Activated CD4-positive, alpha-beta T cell treated with anti-CD3 and anti-CD28 coated beads for 4 hours (primary cell): ENCODE data around the gene NFIL3.
"Not testable (repeated sequence)": the region's sequence is repeated elsewhere in the genome, so short reads cannot be mapped to it uniquely, and the experiment has no call there.

Experiments
- DNase-seq, 2 donors: peaks; one replicate each; pipeline ENCODE4 v3.0.0-alpha.2; 2020

The NFIL3 gene

DNA sequence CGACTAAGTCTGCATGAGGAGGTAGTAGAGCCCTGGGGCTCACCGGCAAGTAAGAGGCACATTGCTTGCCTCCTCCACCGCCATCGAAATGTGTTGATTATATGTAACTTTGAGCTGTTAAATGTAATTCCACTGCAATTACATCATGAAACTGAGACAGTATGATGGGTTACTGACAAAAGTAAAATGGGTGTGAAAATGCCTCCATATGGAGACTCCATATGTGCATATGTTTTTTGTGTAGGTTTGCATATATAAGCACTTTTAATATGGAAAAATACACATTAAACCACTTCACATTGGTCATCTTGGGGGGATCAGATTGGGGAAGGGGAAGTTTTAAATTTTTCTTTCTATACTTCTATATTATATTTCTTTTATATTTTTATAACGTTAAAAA, 29.8 kb downstream of the NFIL3 start:
- DNase-seq: no peak

DNA sequence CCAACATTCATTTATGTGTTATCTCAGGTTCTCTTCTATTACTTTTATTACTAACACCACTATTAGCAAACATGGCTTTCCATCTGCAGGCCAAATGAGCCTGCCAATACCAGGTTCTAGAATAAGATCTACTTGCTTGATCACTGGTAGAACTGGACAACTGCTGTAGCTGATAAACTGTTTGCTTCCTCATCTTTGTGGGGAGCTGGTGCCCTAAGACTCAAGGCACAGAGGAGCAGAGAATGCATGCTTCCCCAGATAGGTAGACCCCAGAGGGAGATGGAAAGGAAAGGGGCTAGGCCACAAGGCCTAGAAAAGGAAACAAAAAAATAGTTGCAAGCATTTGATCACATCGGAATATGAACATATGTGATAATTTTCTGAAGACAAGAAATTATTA, 31.2 kb downstream of the NFIL3 start:
- DNase-seq: no peak

DNA sequence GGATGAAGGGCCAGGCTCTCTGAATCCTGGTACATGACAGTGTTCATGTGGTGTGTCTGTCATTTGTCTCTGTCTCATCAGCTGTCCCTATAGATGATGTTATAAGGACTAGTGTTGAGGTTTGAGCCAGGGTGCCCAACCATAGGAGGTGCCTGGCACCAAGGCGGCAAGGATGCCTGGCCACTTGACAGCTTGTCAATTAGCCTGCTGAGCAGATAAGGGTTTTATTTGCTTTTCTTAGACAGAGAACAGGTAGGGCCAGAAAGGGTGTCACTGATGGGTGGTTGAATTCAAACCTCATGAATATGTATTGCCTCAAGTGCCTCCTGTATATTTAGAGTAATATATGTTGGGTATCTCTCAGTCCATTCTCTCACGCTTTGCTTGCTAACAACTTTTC, 31.8 kb downstream of the NFIL3 start:
- no peak for DNase-seq

DNA sequence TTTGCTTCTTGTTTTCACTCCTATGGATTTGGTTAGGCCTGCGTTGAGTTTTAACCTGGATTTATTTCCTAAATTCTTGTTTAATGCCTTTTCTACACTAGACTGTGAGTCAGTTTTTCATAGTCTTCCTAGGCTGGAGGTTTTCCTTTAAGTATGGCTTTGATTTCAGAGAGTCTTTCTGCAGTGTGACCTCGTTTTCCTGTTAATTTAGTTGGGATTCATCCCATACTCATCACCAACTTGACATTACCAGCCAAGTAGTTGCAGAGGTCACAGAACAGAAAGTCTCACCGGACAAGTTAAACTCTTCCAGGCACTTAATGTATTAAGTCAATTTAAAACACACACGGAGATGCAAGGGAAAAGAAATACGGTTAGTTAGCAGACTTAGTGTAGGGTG, 32.2 kb downstream of the NFIL3 start:
- no peak for DNase-seq

DNA sequence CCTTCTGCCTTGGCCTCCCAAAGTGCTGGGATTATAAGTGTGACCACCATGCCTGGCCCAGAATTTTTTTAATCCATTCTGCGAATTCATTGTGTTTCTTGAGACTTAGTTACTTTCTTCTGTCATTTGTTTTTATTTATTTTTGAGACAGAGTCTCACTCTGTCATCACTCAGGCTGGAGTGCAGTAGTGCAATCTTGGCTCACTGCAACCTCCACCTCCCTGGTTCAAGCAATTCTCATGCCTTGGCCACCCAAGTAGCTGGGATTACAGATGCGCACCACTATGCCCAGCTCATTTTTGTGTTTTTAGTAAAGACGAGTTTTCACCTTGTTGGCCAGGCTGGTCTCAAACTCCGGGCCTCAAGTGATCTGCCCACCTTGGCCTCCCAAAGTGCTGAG, 33.9 kb downstream of the NFIL3 start:
- DNase-seq: not testable (repeated sequence)

DNA sequence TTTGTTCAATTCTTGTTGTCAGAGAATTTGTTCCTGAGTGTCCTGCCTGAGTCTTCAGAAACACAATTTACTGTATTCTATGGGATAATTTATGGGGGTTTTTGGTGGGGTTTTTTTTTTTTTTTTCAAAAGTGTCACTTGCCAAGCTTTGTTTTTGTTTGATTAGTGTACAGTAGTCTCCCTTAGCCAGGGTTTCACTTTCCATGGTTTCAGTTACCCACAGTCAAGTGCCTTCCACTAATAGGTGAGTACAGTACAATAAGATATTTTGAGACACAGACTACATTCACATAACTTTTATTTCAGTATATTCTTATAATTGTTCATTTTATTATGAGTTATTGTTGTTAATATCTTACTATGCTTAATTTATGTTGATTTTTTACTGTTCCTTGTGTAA, 36.9 kb downstream of the NFIL3 start:
- DNase-seq: no peak

DNA sequence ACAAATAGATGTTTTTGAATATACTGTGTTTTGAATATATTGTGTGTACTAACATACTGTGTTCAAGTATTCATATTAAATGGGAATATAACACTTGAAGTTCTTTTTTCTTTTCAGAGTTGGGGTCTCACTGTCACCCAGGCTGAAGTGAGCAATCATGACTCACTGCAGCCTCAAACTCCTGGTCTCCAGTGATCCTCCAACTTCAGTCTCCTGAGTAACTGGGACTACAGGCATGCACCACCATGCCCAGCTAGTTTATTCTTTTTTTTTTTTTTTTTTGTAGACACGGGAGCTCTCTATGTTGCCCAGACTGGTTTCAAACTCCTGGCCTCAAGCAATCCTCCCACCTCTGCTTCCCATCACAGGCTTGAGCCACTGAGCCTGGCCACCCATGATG, 38.7 kb downstream of the NFIL3 start:
- no peak for DNase-seq

DNA sequence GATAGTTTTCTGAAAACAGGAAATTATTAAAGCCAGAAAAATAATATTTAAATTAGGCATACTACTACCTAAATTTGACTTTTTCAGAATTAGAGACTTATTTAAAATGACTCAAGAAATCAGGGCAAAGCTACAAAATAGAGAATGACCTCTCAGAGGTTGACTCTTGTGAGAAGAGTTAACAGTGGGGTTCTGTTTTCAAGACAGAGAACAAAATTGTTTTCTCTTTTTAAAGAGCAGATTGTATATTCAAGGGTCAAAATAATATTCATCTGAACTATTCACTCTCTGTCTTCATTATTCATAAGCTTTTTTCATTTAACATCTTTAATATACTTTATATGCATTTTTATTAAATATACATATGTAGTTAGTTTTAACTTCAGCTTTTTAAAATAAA, 40.1 kb downstream of the NFIL3 start:
- no peak for DNase-seq

DNA sequence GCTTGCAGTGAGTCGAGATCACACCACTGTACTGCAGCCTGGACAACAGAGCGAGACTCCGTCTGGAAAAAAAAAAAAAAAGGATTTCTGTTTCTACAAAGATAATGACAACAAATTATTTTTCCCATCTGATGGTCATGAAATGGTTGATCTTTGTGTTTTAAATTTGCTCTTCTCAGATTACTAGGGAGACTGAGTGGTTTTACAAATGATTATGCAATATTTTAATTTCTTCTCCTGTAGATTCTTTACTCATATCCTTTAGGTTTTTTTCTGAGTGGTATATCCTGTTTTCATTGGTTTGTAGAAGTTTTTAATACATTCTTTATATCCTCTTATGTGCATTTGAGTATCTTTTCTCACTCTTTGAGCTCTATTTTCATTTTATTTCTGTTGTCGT, 41.3 kb downstream of the NFIL3 start:
- DNase-seq: no peak

DNA sequence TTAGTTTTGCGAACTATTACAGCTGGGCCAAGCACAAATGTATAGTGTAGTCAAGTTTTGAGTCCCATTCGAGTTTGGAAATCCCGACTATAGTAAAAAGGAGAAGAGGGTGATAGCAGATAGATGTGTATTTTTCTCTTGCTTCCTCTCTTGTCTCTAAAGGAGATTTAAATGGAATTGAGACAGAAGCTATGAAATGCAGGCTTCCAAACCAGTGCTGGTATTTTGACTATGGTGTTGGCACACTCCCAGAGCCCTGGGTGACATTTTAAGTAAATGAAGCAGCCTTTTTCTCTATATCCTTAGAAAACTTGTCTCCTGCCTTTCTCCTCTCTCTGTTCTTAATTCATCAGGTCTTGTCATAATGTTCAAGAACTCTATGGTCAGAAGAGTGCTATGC, 44.2 kb downstream of the NFIL3 start:
- no peak for DNase-seq

DNA sequence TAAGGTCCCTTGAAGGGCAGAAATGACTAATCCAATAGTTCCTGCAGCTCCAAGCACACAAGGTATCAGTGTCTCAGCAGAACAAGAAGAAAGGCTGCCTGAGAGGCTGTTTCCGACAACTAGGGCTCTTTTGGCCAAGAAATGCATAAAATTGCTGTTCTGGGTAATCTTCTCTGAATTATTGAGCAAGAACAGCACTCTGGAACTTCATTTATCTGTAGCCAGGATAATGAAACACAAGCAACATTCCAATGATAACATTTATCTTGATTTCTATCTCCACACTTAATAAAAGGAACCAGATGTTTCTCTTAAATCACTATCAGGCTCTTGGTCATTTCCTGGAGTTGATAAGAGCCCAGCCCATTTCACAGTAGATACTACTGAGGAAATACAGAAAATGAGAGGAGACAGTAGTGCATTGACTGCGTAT, 44.9 kb downstream of the NFIL3 start:
- no peak for DNase-seq

DNA sequence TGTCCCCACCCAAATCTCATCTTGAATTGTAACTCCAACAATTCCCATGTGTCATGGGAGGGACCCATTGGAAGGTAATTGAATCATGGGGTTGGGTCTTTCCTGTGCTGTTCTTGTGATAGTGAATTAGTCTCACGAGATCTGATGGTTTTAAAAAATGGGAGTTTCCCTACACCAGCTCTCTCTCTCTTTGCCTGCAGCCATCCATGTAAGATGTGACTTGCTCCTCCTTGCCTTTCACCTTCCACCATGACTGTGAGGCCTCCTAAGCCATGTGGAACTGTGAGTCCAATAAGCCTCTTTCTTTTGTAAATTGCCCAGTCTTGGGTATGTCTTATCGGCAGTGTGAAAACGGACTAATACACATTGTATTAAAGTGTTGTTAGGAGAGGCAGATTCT, 45.6 kb downstream of the NFIL3 start:
- not testable (repeated sequence) for DNase-seq

DNA sequence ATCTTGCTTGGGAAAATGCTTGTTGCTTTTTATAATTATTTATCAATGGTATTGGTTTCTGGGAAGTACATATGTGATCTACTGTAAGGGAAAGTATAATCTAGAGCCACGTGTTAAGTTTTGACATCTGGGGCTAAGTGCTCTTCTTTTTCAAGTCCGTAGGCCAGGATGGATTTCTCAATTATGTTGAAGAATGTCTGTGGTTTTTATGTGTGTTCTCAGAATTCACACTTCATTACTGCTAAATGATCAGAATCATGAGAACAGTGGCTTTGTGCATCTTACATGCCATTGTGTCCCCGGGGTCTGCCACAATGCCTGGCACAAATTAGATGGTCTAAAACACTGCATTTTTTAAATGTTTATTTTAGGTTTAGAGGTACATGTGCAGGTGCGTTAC, 47.4 kb downstream of the NFIL3 start:
- DNase-seq: no peak

DNA sequence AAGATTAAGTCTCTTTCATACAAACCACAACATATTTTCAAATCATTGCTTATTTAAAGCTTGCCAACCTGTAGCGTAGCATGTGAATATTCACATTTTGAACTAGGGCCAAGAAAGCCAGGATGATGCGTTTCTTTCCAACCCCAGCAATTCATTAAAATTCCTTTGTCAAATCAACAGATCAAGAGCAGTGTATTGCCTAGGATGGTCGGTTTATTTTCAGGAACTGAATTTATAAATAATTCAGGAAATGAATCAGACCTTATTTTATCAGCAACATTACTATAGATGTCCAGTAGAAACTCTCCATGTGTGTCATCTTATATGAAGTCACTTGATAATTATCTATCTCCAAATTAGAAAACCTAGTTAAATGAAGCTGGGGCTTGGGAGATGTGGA, 48.7 kb downstream of the NFIL3 start:
- DNase-seq: no peak

DNA sequence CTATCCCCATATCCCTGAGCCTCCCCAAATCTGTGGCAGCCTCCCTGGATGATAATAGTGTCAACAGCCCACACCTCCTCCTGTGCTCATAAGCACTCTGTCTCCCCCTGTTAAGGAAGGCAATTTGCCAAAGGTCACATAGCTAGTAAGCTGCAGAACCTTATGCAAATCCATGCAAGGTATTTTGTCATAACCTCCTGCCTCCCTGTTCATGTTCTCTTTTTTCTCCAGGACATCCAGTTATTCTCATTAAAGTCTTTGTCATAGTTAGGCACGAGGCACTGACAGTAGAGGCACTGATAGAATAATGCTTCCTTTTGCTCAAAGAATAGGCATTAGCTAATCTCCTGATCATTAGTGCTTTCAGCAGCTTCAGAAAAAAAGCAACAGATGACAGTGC, 51.7 kb downstream of the NFIL3 start:
- no peak for DNase-seq

DNA sequence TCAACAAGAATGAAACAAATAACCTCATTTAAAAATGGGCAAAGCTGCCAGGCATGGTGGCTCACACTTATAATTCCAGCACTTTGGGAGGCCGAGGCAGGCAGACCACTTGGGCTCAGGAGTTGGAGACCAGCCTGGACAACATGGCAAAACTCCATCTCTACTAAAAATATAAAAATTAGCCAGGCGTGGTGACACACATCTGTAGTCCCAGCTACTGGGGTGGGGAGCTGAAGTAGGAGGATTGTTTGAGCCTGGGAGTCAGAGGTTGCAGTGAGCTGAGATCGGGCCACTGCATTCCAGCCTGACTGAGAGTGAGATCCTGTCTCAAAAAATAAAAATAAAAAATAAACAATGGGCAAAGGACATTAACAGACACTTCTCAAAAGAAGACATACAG, 53.6 kb downstream of the NFIL3 start:
- not testable (repeated sequence) for DNase-seq

DNA sequence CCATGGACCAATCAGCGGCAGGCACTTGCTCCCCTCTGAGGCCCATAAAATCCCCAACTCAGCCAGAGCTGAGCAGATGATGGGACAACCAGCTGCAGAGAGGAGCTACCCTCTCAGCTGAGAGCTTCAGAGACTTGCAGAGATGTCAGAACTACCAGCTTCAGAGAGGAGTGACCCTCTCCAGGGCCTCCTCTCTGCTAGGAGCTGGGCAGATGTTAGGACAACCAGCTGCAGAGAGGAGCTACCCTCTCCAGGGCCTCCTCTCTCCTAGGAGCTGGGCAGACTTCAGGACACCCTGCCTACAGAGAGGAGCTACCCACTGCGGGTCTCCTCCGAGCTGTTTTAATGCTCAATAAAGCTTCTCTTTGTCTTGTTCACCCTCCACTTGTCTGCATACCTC, 58.9 kb downstream of the NFIL3 start:
- DNase-seq: no peak

DNA sequence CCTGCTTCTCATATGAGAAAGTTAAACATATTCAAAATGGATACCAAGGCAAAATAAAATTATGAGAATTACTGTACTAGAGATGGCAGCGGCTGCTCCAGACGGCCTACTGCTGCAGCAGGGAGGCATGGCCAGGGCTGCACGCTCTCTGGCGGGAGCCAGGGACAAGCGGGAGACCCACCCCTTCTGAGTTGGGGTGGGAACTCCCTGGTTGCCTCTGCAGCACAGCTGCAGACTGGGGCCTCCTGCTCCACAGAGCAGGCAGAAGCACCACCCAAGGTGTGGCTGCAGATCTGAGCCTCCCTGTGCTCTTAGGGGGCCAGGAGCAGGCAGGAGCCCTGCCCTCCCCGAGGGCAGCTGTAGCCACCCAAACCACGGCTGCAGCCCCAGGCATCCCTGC, 59.6 kb downstream of the NFIL3 start:
- DNase-seq: no peak

DNA sequence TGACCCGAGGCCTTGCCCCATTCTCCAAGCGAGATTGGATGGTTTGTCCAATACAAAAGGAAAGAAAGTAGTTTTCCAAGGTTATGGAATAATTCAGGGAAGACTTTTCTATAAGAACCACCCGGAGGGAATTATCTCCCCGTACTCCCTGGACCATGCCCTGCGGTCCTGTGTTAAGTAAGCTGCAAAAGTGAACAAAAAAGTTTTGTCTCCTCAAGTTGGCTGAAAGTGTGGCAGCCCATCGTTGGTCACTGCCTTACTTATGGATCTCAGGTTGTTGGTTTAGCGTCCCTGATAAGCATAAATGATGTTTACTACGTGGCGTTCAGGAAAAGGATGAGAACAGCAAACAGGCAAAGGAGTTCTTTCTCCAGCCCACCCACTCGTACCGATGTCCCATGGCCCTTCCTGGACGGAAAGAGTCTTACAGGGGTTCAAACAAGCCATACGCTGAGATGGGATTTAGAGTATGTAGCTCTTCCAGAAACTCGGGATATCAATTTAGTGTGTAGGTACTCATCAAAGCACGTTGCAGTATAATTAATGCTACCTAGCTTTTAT, 61.5 kb downstream of the NFIL3 start:
- DNase-seq: no peak

DNA sequence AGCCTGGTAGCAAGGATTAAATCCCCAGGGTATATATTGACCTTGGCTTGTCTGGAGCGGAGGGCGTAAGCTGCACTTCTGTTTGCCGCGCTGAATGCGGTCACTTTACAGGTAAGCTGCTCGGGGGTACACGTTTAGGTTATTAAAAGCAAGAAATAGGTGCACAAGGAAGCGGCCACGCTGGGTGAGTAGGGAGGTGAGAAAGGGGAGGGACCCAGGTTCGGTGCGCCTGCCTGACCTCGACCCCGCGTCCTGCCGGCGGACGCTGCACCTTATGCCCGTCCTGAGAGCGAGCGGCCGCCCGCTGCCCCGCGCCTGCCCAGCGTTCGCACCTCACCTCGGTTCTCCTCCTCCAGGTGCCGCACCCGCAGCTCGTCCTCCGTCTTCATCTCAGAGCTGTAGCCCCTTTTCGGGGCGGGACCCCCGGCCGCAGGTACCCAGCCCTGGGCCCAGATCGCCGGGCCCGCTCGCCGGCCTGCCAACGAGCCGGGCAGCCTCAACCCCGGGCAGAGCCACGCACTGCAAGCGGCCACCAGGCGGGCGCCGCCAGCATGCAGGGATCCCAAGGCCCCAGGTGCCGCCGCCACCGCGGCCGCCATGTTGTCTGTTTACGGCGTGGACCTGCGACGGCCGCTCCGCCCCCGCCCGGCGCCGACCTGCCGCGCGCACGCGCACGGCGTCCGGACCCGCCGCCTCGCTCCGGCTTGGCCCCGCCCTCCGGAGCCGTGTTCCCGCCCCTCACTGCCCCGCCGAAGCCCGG, 62.2 kb downstream of the NFIL3 start, which contains the start of gene AUH:
TSS of gene AUH (minus strand) at position 628 of the 760 bp plus-strand sequence. CDS start at position 599, 29 bp downstream.
- DNase-seq: peak; percentile 79

DNA sequence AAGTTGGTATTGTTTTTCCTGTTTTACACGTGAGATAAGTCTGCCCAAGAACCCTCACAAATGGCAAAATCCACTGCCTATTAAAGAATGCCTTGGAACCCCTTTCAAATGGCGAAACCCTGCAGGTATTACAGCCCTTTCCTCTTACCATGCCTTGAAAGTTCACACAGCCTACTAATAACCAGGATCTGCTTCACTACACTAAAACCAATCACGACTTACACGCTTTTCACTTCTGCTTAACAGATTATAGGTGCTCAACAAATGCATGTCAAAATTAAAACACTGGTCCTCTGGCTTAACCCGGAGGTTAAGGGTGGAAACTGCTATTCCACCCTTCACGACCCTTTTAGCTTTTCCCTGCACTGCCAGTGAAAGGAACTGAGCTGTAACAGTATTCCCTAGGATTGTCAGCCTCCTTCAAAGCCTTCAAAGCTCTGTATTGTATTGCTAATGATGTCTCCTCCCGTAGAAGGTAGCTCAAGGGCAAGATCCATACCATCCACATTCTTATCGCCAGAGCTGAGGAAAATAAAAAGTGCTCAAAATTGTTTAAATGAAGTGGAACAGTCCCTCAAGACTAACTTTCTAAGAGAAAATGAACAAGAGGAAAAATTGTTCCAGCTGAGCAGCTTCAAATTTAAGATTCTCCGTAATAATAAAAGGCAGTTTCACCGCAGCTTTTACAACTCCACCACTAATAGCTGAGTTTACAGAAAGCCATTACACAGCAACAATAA, 62.9 kb downstream of the NFIL3 start:
- no peak for DNase-seq

DNA sequence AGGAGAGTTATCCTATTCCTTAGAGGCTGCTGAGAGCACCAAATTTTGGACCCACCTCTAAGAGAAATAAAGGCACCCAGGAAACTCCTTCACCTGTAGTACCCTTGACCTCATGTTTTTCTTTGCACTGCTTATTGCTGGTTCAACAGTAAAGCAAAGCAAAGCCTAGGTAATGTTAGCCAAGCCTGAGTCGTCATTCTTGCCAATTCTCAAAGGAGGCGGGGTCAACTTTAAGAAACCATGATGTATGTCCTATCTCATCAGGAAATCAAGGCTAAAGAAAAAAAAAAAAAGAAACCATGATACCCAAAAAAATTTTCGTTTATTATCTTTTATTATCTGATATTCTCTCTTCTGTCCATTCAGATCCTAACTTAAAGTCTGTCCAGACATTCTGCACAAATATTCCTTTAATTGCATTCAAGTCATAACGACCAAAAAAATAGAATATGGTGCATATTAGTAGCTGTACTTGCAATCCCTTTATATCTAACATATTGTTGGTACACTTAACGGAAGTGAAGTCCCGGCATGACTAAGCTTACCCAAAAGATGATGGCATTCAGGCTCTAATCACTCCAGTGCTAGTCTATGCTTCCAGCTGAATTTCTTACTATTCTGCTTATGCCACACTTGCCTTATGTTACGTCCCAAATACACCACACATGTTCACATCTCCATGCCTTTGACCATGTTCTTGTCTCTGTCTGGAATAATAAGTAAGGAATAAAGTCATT, 63.7 kb downstream of the NFIL3 start:
- no peak for DNase-seq

DNA sequence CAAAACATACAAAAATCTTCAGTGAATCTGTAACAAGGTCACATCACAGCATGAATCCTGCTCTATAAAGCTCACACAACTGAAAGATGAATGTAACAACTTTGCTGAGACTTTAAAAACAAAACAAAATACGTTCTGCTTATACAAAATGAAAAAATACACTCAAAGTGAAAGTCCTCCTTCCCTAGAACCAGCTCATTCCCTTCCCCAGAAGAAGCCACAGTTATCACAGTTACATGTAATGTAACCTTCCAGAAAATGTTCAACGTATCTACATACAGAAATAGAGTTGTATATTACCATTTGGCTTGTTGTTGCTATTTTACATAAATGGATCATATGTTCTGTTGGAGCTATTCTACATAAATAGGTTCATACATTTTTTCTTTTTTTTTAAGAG, 64.5 kb downstream of the NFIL3 start:
- DNase-seq: no peak
